OCI-LY7 (cell line): ENCODE data around the gene ENOPH1.

Experiments
- CTCF ChIP-seq: fragments of 200-600 bp; sonication (generic); conservative IDR thresholded peaks from 2 replicates; pipeline ENCODE4 v1.5.1; 2014; ENCODE audit warnings: mild to moderate bottlenecking, antibody characterized with exemption, low read length, moderate library complexity, mixed read lengths
- EZH2phosphoT487 ChIP-seq: fragments of 200-600 bp; sonication (generic); IDR thresholded peaks from 2 replicates; pipeline ENCODE4 v1.6.1; 2018; ENCODE audit warnings: low read depth, borderline replicate concordance, mild to moderate bottlenecking, mixed run types, antibody characterized with exemption, low read length, moderate library complexity, mixed read lengths

GRCh38 chr4:82402196-82402775 is 28.1 kb upstream of the ENOPH1 start:
- no peak for TF ChIP-seq CTCF
- no peak for TF ChIP-seq EZH2phosphoT487
